IMR-90 (cell line): Measurements from ENCODE around the gene ITGA3. TPM values are rescaled to one million over a fixed set of nuclear protein-coding genes. Genes with fewer than 3 reads are reported as not detected.

Source experiments
- ATAC-seq: fragments of 200-7000 bp; cut with Tn5 transposase; 2 replicates; pipeline ENCODE4 v1.9.1; 2020; ENCODE audit warnings: low read depth, mild to moderate bottlenecking, moderate library complexity
- BruUV-seq: library from RNA; stranded (reverse); fragments of 400-500 nt; replicated peaks from 2 replicates; lab custom pipeline; 2021; lab: Mats Ljungman, UMichigan
- CTCF ChIA-PET: fragments of 300-600 bp; formaldehyde crosslinking; extraction: SDS; loops from one replicate; lab custom pipeline; 2021; ENCODE audit warnings: antibody characterized with exemption; lab: Yijun Ruan, JAX
- POLR2A ChIA-PET: fragments of 300-600 bp; sonication (Branson Sonifier 250); formaldehyde crosslinking; loops from one replicate; lab custom pipeline; 2022; ENCODE audit warnings: antibody characterized with exemption; ENCODE audit not compliant: unreplicated experiment; lab: Charles Lee
- DNase-seq: peaks from one replicate; pipeline ENCODE4 v3.0.0; 2013
- H2AFZ ChIP-seq: replicated peaks from 2 replicates; pipeline ENCODE3; 2013; ENCODE audit warnings: low read length, mild to moderate bottlenecking; ENCODE audit not compliant: poor library complexity
- H2AK5ac ChIP-seq: 2 replicates; pipeline ENCODE4 v1.6.1; 2013; ENCODE audit warnings: low read depth, low read length, inconsistent platforms
- H2AK9ac ChIP-seq: replicated peaks from 2 replicates; pipeline ENCODE3; 2013; ENCODE audit warnings: mild to moderate bottlenecking, low read depth, low read length, moderate library complexity; ENCODE audit not compliant: poor library complexity
- H2BK120ac ChIP-seq: 2 replicates; pipeline ENCODE4 v1.6.1; 2013; ENCODE audit warnings: low read depth, low read length, inconsistent platforms
- H2BK15ac ChIP-seq: 3 replicates; pipeline ENCODE4 v1.6.1; 2013; ENCODE audit warnings: low read depth, low read length, inconsistent platforms
- H2BK20ac ChIP-seq: 2 replicates; pipeline ENCODE4 v1.6.1; 2013; ENCODE audit warnings: low read depth, mild to moderate bottlenecking, inconsistent platforms, low read length, moderate library complexity
- H2BK5ac ChIP-seq: 2 replicates; pipeline ENCODE4 v1.6.1; 2013; ENCODE audit warnings: mild to moderate bottlenecking, low read depth, low read length, inconsistent platforms; ENCODE audit not compliant: poor library complexity, severe bottlenecking
- H3K14ac ChIP-seq: replicated peaks from 2 replicates; pipeline ENCODE4 v1.6.1; 2013; ENCODE audit warnings: low read depth, low read length, inconsistent platforms
- H3K18ac ChIP-seq: 2 replicates; pipeline ENCODE4 v1.6.1; 2013; ENCODE audit warnings: low read depth, low read length, control low read depth
- H3K23ac ChIP-seq: 2 replicates; pipeline ENCODE4 v1.6.1; 2013; ENCODE audit warnings: low read depth, low read length, inconsistent platforms
- H3K27ac ChIP-seq: 2 replicates; pipeline ENCODE4 v1.5.1; 2013; ENCODE audit warnings: mild to moderate bottlenecking, control low read depth, low read length; ENCODE audit not compliant: insufficient read depth
- H3K27me3 ChIP-seq: 2 replicates; pipeline ENCODE4 v1.6.1; 2013; ENCODE audit warnings: low read length; ENCODE audit not compliant: control insufficient read depth, insufficient read depth
- H3K36me3 ChIP-seq: 2 replicates; pipeline ENCODE4 v1.6.1; 2013; ENCODE audit warnings: low read length, mixed read lengths; ENCODE audit not compliant: control insufficient read depth, insufficient read depth
- H3K4ac ChIP-seq: 2 replicates; pipeline ENCODE4 v1.6.1; 2013; ENCODE audit warnings: low read depth, low read length, inconsistent platforms
- H3K4me1 ChIP-seq: 2 replicates; pipeline ENCODE4 v1.6.1; 2013; ENCODE audit warnings: low read length, mixed read lengths; ENCODE audit not compliant: control insufficient read depth, insufficient read depth
- H3K4me2 ChIP-seq: 2 replicates; pipeline ENCODE4 v1.6.1; 2013; ENCODE audit warnings: low read depth, mild to moderate bottlenecking, control low read depth, low read length, moderate library complexity
- H3K4me3 ChIP-seq: 2 replicates; pipeline ENCODE4 v1.5.1; 2013; ENCODE audit warnings: low read depth, mild to moderate bottlenecking, control low read depth, low read length, moderate library complexity; ENCODE audit not compliant: insufficient read depth
- H3K56ac ChIP-seq: 2 replicates; pipeline ENCODE4 v1.6.1; 2013; ENCODE audit warnings: low read length, inconsistent platforms; ENCODE audit not compliant: insufficient read depth; ENCODE audit errors: extremely low read depth
- H3K79me1 ChIP-seq, 2 experiments: 2 replicates each; pipeline ENCODE4 v1.6.1; 2013; ENCODE audit warnings: low read length in 2 of 2, inconsistent platforms in 1 of 2, low read depth in 1 of 2
- H3K9ac ChIP-seq: 2 replicates; pipeline ENCODE4 v1.6.1; 2013; ENCODE audit warnings: low read depth, low read length, control low read depth
- H3K9me1 ChIP-seq: 2 replicates; pipeline ENCODE4 v1.6.1; 2013; ENCODE audit warnings: low read length, inconsistent platforms; ENCODE audit not compliant: insufficient read depth
- H3K9me3 ChIP-seq: 2 replicates; pipeline ENCODE4 v1.6.1; 2013; ENCODE audit warnings: low read length; ENCODE audit not compliant: control insufficient read depth, insufficient read depth
- H4K20me1 ChIP-seq: 2 replicates; pipeline ENCODE4 v1.6.1; 2013; ENCODE audit warnings: low read length, inconsistent platforms; ENCODE audit not compliant: insufficient read depth
- H4K5ac ChIP-seq: 2 replicates; pipeline ENCODE4 v1.6.1; 2013; ENCODE audit warnings: mild to moderate bottlenecking, low read depth, low read length, control low read depth
- H4K8ac ChIP-seq, 2 experiments: 2 replicates each; pipeline ENCODE4 v1.6.1; 2013; ENCODE audit warnings: low read depth in 2 of 2, low read length in 2 of 2, control low read depth in 1 of 2, inconsistent platforms in 1 of 2
- H4K91ac ChIP-seq: 2 replicates; pipeline ENCODE4 v1.6.1; 2013; ENCODE audit warnings: low read depth, low read length, inconsistent platforms; ENCODE audit not compliant: insufficient read depth
- BHLHE40 ChIP-seq: fragments of 150-350 bp; IDR thresholded peaks from 2 replicates; pipeline ENCODE4 v1.6.1; 2016; ENCODE audit warnings: mild to moderate bottlenecking, low read depth, low read length
- MAFK ChIP-seq: IDR thresholded peaks from 2 replicates; pipeline ENCODE4 v1.6.1; 2012; ENCODE audit warnings: low read depth, low read length, improper control_type of control experiment
- WGBS, 2 experiments: methylation state at CpG; one replicate each; pipeline versions ENCODE4 v1.1.5 to v1.1.7; 2013; ENCODE audit warnings: missing lambda C conversion rate in 2 of 2; ENCODE audit not compliant: insufficient read length in 1 of 2; ENCODE audit errors: extremely low coverage in 2 of 2; 5-methylcytosine and 5-hydroxymethylcytosine counted together
- dilution Hi-C: fragments of 300-500 bp; cut with HindIII; formaldehyde crosslinking; loops from one replicate; pipeline ENCODE4 v1.14.3; 2018; ENCODE audit warnings: low sequenced_read_pairs; ENCODE audit not compliant: unreplicated experiment
- in situ Hi-C: fragments of 300-500 bp; cut with MboI; formaldehyde crosslinking; loops from 3 replicates; pipeline ENCODE4 v1.14.3; 2019; ENCODE audit warnings: low sequenced_read_pairs, inconsistent platforms, mixed read lengths
- intact Hi-C: fragments of 100-400 bp; cut with micrococcal nuclease; formaldehyde crosslinking; loops from 2 replicates; pipeline ENCODE4 v1.10.0; 2022
- polyA plus RNA-seq, 3 experiments: library from polyadenylated mRNA; depleted of rRNA; stranded (reverse); fragments of >200 nt; gene quantifications; 2 replicates each; pipeline ENCODE4 v1.2.3, GENCODE V29; 2012; ENCODE audit warnings: low replicate concordance in 1 of 3
- total RNA-seq: library from RNA; depleted of rRNA; stranded (reverse); fragments of >200 nt; gene quantifications from 2 replicates; pipeline ENCODE4 v1.2.3, GENCODE V29; 2012
- TF ChIP-seq, protein P1 (sequence below): conservative IDR thresholded peaks from 2 replicates; pipeline ENCODE4 v1.5.1; 2012; ENCODE audit warnings: mild to moderate bottlenecking, low read depth, low read length, improper control_type of control experiment

ITGA3 gene
- total and polyA plus RNA-seq, 2 of the 4 experiments (the other 2 are of a cell fraction), result 78.0 to 202 TPM

DNA sequence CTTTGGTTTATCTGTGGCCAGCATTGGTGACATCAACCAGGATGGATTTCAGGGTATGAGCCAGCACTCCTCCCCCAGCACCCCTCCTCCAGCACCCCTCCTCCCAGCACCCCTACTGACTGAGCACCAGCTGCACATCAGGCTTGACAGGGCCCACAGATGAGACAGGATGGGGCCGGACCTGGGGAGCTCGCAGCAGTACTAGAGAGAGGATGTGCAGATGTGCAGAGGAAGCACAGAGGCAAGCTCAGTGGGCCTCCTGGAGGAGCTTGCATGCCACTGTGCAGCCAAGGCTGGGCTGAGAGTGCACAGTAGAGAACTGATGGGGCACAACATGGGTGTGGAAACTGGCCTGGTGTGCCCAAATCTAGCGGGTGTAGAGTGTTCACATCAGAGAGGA is 16.2 kb downstream of the ITGA3 start:
- no peak overlapping the region for H3K4me2 ChIP-seq
- no peak for TF ChIP-seq MAFK
- no peak for TF ChIP-seq BHLHE40
- TF ChIP-seq, protein P1, sequence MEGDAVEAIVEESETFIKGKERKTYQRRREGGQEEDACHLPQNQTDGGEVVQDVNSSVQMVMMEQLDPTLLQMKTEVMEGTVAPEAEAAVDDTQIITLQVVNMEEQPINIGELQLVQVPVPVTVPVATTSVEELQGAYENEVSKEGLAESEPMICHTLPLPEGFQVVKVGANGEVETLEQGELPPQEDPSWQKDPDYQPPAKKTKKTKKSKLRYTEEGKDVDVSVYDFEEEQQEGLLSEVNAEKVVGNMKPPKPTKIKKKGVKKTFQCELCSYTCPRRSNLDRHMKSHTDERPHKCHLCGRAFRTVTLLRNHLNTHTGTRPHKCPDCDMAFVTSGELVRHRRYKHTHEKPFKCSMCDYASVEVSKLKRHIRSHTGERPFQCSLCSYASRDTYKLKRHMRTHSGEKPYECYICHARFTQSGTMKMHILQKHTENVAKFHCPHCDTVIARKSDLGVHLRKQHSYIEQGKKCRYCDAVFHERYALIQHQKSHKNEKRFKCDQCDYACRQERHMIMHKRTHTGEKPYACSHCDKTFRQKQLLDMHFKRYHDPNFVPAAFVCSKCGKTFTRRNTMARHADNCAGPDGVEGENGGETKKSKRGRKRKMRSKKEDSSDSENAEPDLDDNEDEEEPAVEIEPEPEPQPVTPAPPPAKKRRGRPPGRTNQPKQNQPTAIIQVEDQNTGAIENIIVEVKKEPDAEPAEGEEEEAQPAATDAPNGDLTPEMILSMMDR, result 0 out of 2 replicates have a peak, but pooled peaks have one; percentile 3
- H3K56ac ChIP-seq, result no peak overlapping the region
- H4K20me1 ChIP-seq, result no peaks in the 10 kb centered on the region; the same call in 1 of the 2 replicates
- H3K4me3 ChIP-seq, result no peak overlapping the region
- intact Hi-C loops, result no loop called here
- no peak overlapping the region for H3K23ac ChIP-seq
- dilution Hi-C loops, result no loop called here
- H3K36me3 ChIP-seq, result peaks cover 57% of the 10 kb centered on the region
- H2AFZ ChIP-seq, result no peak overlapping the region
- BruUV-seq, result no TSS peak
- no peak overlapping the region for H2AK9ac ChIP-seq
- no peak overlapping the region for H2BK120ac ChIP-seq
- ChIA-PET CTCF (no interaction called here), POLR2A (no interaction called here)
- H3K4me1 ChIP-seq, result peaks cover under 1% of the 10 kb centered on the region; the same call in 1 of the 2 replicates
- DNase-seq (no peak), ATAC-seq (no peak; the same call in 1 of the 2 replicates)
- no peak overlapping the region for H2BK15ac ChIP-seq
- no peak overlapping the region for H3K14ac ChIP-seq
- no CpG with 5 or more reads among the region's 3 CpGs for WGBS, 2 experiments
- H3K79me1 ChIP-seq, result peaks cover 32 to 65% of the 10 kb centered on the region in 2 experiments
- H3K9me3 ChIP-seq, result no peaks in the 10 kb centered on the region
- H4K91ac ChIP-seq, result no peak overlapping the region
- no peak overlapping the region for H3K9ac ChIP-seq
- in situ Hi-C loops, result no loop called here
- no peaks in the 10 kb centered on the region for H3K27me3 ChIP-seq
- no peak overlapping the region for H3K18ac ChIP-seq
- H4K8ac ChIP-seq, result no peak overlapping the region
- H4K5ac ChIP-seq, result no peak overlapping the region
- no peak overlapping the region for H3K27ac ChIP-seq
- H2AK5ac ChIP-seq, result no peak overlapping the region
- no peak overlapping the region for H2BK20ac ChIP-seq
- H2BK5ac ChIP-seq, result no peak overlapping the region
- H3K4ac ChIP-seq, result no peak overlapping the region
- H3K9me1 ChIP-seq, result peaks cover 20% of the 10 kb centered on the region
